HUDEP-2 (cell line): Measurements from ENCODE around the gene LEMD2.
A peak's percentile ranks its signal among the peaks of the same experiment; 100 is the strongest.

Experiments
- DNase-seq, 76 experiments: peaks; one replicate each; lab custom pipeline; 2025; ENCODE audit not compliant: unreplicated experiment in 76 of 76; lab: John Stamatoyannopoulos, UW

LEMD2 gene

DNA sequence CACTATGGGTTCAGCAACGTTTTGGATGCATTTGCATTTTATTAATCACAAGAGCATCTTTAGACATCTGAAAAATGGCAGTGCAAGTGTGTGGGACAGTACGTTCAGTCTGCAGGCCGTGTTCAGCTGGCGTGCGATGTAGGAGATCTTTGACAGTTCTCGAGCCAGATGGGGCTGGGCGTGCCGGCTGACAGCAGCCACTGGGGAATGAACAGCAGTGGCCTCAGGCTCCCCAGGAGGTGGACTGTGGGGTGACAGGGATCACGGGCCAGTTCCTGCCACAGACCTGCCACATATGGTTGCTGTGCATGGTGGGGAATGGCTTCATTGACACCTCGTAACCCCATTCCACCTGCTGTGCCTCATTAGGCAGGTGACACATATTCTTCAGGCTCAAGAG, 31.3 kb upstream of the LEMD2 start:
- DNase-seq, result no peak

DNA sequence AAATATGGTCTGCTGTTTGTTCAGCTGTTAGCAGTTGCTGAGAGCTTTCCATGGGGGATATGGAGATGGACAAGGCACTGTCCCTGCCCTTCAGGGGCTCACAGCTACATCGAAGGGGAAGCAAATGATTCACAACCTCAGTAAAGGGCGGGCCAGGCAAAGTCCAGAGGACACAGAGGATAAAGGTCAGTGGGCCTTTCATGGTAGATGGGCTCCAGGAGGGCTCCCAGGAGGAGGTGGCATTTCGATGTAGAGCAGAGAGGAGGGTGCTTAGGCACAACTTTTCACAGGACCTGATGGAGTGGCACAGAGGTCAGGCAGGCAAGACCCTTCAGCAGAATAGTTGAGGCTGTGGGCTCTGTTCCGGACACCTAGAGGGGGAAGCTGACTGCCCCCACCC, 30.1 kb upstream of the LEMD2 start:
- no peak for DNase-seq

DNA sequence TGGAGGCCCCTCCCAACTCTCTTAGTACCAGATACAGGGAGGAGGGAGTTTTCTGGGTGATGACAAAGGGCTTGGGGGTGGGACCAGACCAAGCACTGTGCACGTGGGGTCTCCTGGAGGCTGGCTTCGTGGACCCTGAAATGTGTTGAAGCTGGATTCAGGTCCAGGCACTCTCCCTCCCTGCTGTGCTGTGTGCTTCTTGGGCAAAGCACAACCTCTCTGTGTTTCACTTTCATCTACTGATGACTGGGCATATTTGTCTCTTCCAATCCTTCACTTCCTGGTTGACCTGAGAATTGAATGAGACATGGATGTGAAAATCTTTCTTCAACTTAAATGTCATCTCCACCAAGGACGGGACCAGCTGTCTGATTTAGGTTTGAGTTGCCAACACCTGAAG, 29.4 kb upstream of the LEMD2 start:
- DNase-seq, result no peak

DNA sequence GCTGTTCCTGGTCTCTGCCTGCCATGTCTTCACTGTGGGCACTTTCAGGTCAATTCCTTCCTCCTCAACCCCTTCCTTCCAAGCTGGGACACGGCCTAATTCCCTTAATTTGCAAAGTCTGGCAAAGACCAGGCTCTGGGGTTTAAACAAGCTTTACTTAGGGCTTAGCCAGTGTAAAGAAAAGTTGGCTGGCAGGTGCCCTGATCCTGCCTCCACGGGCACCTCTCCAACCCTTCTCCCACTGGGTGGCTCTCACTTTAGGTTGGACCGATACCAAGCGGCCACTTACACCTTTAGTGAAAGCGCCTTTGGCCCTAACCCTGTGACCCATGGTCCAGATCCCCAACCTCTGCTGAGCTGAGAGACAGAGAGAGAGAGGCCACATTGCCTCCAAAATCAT, 28.6 kb upstream of the LEMD2 start:
- no peak for DNase-seq

DNA sequence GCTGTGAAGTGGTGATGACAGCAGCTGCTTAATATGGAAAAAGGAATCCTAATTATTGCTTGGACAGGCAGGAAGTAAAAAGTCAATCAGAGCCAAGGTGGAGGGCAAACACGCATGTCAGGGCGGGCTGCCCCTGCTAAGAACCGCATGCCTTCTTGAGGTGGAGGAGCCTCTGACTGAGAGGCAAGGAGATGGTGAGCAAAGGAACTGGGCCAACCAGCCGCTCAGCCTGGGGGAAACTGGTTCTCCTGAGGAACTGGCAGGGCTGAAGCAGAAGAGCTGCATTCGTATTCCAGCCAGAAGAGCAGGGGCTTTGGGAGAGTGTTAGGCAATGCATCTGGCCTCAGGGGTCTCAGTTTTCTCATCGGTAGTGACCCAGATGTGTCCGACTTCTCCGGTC, 28.0 kb upstream of the LEMD2 start:
- DNase-seq, result no peak

DNA sequence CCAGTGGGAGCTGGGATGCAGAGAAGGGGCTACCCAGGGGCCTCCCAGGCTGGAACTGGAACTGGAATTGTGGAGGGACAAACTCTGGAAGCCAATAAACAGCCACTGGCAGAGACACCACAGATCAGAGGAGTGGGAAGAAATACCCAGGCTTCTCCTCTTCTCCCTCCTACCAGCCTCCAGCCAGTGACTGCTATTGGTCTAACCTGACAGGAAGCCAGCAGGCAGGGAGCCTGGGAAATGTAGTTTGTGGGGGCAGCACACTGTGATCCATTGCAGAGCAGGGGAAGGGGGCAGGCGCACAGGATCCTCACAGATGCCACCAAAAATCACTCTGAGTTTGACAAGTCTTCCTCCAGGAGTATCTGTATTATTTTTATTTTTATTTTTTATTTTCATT, 26.9 kb upstream of the LEMD2 start:
- peak in 6 of 76 experiments; percentile 14 to 34 (median 20) for DNase-seq

DNA sequence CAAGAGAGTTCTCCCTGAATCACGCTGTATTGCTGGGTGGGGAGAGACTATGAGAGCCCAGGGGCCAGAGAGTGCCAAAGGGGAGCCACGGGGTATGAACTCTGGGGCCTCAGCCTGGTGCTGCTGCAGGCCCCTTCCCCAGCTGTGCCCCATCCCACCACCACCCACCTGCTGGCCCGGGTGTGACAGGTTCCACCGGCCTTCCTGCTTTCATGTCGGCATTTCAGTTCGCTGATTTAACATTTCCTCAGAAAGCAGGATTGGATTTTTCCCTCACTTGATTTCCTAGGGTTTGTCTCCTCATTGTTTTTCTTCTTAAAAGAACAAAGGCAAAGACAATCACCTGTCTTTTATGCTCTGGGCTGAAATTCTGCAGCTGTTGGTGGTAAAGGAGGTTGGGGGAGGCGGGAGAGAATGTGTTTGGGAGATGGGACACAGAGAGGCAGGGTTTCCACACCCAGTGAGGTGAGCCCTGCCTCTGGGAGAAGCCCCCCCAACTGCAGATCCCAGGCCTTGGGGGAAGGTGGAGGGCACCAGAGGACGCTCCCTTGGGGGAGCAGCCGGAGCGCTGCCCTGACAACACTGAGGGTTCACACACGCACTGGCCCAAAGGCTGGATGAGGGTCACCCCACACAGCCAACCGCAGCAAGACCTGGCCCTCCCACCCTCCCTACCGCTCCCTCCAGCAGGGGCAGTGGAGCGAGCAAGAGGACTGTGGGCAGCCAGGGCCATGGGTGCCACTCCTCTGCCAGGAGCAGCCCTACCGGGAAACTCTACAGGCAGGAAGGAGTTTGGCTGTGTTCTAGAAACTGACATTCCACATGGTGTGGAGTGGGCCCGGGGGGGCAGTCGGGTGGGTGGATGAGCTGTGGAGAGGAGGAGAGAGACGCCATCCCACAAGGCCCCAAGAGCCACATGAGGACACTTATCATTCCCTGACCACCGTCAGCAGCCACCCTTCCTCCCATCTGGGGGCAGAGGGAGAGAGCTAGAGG, 25.4 kb upstream of the LEMD2 start:
- DNase-seq, result no peak

DNA sequence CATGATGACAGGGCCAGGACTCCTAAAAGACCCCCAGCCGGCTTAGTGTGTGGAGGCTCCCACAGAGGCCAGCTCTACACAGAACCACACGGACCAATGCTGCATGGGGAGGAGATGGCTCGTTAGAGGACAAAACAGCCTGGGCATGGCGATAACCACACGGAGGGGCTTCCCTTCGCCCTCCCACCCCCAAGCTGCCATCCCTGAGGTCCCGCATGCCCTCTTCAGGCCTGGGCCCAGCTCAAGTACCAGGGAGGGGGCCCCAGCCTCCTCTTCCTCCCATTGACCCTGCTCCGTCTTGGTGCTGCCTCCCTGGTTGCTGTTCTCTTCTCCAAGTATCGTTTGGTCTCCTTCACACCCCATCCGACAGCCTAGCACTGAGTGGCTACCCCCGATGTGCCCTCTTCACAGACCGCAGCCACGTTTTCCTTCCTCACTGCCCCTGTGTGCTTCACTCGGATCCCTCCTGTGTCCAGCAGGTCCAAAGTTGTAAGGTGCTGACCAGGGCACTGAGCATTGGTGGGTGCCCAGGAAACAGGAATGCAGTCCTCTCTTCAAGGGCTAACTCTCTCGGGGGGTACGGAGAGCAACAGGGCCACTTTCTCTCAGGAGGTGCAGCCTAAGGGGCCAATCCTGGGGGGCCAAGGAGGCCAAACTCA, 24.4 kb upstream of the LEMD2 start:
- no peak for DNase-seq

DNA sequence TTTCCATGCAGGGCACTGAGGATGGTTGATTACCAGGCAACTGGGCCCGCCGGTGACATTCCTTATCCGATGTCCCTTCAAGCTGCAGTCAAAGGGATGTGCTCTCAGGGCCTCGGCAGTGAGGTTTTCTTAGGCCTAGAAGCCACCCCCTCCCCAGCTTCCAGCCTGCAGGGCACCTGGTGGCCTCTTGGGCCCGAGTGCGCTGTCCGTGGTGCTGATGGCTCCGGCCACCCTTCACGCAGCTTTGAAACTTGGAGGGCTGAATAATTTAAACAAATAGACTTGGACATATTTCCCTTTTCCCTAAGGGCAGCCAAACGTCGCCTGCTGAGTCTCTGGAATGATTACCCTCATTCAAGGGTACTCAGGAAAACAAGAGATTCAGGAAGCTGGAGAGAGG, 23.7 kb upstream of the LEMD2 start:
- DNase-seq, result peak in 46 of 76 experiments; percentile 8 to 67 (median 32)

DNA sequence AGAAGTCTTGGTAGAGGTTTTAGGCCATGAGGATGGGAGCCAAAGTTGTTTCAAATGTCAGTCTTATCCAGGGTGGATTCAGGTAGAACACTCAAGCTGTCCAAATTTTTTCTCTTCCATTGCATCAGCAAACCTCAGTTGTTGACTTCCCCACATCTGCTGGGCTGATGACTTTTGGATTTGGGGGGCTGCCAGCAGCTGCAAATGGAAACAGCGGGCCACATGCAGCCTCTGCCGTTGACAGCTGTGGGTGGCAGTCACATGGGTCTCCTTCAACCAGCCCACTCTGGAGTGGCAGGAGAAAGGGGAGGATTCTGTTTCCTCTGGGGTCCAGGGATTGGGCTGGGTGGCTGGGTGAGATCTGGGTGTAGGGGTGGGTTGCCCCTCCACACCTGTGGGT, 20.7 kb upstream of the LEMD2 start:
- no peak for DNase-seq

DNA sequence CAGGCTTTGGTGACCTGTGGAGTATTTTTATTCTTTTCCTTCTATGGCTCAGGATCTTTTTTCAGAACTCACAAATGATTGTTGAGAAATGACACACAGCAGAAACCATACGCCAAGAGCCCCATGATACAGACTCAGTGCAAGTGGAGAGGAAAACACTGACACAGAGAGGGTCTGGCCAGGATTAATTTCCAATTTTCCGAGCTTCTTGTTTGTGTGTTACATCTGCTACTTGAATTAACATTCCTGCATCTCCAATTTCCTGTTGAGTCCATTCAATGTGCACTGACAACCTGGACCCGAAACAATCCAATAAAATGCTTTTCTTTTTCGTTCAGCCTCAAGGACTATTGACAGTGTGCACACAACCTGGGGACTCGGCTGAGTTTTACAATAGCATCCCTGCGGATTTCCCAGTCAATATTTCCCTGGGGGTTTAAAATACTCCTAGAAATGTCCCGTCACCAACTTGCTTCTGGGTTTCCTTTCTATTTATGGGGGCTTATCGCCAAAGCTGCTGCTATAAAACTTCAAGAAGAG, 19.8 kb upstream of the LEMD2 start:
- DNase-seq, result no peak

DNA sequence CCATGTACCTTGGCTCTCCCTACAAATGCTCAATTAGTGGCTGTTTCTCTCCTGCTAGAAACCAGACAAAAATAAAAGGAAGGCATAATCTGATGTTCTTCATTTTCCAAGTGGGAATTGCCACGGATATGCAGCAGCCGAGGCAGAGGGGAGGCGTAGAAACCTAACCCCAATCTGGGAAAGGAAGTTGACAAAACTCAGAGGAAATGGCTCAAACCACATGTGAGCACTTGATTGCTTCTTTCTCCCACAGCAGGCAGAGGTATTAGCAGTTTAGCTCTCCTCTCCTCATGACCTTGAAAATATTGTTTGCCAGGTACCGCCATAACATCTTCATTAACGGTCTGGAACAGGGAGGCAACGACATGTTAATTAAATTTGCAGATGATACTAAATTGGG, 18.7 kb upstream of the LEMD2 start:
- DNase-seq, result no peak

DNA sequence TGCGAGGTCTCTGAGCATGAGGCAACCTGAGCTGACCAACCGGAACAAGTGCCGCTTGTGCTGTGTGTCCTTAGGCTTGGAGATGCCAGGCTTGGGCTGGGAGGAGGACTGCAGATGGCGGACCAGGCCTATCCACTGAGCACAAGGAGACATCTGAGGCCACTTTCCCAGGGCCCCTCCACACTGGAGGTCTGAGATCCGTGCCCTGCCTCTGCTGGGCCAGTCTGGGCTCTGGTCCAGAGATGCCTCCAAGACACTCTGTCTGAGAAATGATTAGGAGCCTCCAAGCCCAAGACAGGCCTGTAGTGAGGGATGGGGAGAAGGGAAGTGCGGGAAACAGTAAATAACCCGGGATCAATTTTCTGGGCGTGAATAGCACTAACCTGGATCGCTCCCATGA, 17.9 kb upstream of the LEMD2 start:
- no peak for DNase-seq

DNA sequence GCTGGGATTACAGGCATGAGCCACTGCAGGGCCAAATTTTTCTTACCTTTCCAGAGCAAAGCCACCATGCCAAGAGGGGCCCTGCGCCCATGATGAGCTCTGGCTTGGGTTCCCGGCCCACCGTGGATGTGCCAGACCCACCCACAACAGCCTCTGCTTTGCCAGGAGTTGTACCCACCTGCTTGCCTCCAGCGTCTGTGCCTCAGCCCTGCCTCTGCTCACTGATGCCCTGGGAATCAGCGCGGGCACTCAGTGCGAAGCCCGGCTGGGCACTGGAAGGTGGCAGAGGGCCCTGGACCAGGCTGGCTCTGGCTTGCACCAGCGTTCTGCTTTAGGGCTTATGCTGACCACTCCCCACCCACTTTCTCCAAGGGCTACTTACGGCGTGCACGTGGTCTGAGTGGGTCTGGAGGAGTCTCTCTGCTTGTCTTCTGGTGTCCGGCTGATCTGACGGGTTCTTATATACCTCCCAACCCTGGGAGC, 14.7 kb upstream of the LEMD2 start, which contains the start of gene MLN:
Gene MLN (minus strand): TSS at position 433 of the 483 bp plus-strand sequence. CDS start 2,840 bp downstream, outside the sequence.
- no peak for DNase-seq

DNA sequence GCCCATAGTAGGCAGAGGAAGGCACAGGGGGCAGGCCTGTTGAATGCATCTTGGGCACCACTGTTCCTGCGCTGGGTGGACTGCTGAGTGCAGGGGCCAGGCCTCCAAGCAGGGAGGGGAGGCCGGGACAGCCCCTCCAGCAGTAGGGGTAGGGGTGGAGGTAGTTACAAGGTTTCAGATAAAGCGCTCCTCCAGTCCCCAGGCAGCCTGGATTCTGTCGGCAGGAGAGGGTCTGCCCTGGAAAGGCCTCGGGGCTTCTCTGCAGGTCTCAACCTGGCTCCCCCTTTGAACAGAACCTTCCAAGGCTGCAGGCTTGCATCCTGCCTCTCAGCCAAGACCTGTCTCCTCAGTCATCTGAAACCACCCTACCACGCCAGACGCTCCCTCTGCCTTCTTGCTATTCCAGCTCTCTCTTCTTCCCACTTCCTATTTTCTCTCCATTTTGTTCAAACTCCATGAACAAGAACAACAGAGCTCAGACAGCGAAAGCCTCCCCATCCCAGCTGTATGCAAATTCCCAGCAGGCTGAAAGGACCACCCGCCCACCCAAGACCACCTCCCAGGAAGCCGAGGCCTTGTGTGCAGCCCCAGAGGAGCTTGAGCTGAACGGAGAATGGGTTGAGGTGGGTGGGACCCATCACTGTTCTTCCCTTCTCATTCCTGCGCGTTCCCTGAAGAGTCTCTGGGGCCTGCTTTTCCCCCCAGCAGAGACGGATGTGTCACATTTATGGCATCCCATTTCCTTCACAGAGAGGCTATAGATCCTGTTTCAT, 13.4 kb upstream of the LEMD2 start:
- no peak for DNase-seq

DNA sequence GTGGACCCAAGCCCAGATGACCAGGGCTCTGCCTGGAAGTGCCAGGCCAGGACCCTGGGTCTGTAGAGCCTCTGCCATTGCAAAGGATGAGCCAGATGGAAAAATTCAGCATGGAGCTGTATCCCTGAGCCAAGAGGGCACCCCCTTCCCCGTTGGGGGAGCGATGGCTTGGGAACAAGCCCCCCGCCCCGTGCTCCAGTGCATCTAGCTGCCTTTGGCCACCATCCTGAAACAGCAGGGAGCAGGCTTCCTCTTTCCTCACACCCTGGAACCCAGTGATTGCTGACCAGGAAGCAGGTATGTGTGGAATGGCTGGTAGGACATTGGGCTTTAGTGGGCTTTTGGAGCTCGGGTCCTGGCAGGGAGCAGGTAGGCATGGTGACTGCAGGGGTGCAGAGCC, 12.7 kb upstream of the LEMD2 start:
- DNase-seq, result no peak

DNA sequence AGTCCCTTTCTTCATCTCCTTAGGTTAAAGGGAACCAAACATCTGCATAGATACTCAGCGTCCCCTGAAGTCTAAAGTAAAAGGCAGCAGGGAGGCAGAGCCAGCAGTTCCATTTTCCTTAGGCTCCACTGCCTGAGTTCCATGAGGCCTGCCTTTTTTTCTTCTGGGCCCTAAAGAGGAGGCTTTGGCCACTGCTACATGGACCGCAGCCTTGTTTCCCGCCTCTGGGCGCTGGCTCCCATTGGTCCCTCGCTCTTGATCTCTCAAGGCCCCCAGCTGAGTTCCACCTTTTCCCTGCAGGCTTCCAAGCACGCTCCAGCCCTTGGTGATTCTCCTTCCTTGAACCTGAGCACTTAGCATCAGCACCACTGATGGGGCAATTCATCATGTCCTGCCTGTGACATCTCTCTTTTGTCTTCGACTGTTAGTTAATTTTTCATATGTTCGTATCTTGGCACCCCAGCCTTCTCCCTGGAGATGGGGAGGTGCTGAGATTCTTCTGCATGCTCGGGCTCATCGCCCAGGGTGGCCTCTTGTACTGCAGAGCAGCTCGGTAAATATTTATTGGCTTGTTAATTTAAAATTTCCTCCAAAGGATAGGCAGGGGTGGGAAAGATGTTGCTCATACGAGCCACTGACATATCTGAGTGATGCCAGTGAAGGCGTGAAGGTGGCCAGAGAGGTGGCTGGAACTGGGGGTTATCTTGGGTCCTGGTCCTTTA, 11.5 kb upstream of the LEMD2 start:
- no peak for DNase-seq

DNA sequence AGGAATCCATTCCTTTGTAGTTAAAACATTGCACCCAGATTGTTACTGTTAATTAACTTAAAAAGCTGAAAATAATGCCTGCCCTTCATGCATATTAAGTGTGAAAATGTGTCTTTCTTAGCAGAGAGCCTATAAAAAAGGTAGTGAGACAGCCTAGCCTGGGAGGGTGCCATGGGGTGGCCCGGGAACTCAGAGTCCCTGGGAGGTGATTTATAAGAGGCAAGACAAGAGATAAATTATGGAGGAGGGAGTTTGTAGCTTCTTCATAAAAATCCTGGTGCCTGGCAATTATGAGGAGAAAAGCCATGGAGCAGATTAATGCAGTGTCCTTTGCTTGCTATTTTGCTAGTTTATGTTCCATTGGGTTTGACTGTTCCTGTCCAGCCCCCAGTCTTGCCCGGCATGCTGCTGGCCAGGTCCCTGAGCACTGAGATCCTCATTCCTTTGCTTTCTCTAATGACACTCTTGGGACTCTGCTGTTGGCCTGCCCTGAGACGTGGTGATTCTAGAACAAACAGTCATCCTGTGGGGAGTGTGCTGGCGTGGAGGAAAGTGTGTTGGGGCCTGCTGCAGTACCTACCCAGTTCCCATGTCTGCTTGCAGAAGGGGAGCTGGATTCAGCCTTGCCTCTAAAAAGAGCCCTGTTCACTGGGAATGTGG, 10.7 kb upstream of the LEMD2 start:
- DNase-seq, result no peak

DNA sequence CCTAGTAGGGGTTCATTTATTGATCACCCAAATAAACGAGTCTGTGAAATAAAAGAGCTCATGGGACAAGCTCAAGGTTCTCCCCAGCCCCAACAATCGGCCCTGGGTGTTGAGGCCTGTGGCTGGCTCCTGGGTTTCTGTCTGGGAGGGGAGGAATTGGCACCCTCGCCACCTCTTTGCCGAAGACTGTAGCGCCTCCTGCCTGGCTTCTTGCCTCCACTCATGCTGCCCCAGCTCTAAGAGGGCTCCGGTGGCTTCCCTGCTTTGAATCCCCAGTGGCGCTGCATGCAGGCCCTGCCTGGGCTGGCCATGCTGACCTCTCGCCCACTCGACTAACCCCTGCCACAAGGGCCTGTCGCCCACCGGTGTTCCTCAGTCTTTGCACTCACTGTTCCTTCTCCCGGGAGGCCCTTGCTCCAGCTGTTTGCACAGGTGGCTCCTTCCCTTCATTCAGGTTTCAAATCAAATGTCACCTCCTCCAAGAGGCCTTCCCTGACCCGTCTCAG, 9.5 kb upstream of the LEMD2 start:
- DNase-seq, result no peak
